Measurements from ENCODE around the gene SLAMF6.
"Not testable (repeated sequence)": the region's sequence is repeated elsewhere in the genome, so short reads cannot be mapped to it uniquely, and the experiment has no call there.

SLAMF6 gene

DNA sequence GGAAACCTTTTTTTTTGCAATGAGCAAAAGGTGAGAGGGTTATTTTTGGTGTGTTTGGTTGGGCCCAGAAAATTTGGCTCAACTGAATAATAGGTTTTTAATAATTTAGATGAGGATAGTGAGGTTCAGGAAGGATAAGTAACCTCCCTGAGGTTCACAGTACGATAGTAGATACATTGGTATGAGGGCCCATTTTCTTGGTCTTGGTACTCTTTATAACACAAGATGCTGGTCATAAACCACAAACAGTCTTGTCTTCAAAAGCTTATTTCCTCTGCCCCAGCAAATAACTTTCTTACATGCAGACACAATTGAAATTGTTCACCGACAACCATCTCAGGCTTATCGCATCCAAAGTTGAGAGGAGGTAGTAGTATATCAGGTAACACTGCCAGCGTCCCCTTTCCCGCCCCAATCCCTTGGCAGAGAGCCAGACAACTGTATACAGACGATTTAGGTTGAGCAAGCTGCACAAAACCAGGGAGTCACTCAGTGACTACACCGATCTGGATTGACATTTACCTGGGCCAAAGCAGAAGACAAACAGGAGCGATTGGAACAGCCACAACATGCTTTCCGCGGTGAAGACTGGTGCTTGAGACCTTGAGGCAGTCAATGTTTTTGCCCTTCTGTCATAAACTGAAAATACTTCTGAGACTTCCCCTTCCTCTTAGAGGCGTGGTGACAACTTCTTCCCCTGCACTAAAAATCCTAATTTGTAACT is at the start of gene SLAMF6:
Gene SLAMF6 (minus strand): TSS at position 634 of the 724 bp plus-strand sequence. CDS start 63 bp downstream, at position 571.
- DNase-seq (ENCODE audit: low spot score in 2 of 2), result peak; percentile 34 to 79

DNA sequence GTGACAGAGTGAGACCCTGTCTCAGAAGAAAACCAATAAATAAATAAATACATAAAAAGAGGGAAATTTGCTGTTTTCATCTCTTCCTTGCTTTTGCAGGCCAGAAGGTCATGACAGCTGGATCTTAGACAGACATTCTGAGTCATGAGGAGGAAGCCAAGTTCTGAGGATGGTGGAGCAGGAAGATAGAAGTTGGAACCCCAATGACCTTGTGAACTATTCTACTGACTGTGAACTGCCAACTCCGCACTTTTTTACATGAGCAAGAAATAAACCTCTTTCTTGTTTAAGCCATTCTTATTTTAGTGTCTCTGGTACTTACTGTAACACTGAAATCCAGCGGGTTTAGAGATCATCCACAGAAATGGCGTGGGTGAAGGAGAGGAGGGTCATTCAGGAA is 47.8 kb upstream of the SLAMF6 start:
- Mint-ChIP-seq H3K4me3 (peak overlapping the region; percentile 2), H3K36me3 (peaks cover 6% of the 10 kb centered on the region), H3K4me1 (peaks cover 88% of the 10 kb centered on the region), H3K27ac (peak overlapping the region; percentile 89), H3K9me3 (peaks cover 7% of the 10 kb centered on the region)
- DNase-seq (ENCODE audit: low spot score in 2 of 2) (no peak), ATAC-seq (no peak)

More for the DNA sequence above, at the start of gene SLAMF6:
- peak; percentile 68 for ATAC-seq
- peaks cover 11% of the 10 kb centered on the region for H3K9me3 Mint-ChIP-seq
- peaks cover 12% of the 10 kb centered on the region for H3K36me3 Mint-ChIP-seq
- peak within 1 kb of the TSS; percentile 76 for H3K4me3 Mint-ChIP-seq
- H3K4me1 Mint-ChIP-seq, result peaks cover 78% of the 10 kb centered on the region
- H3K27ac Mint-ChIP-seq, result peak within 1 kb of the TSS; percentile 81

- DNase-seq (ENCODE audit: low spot score in 2 of 2), result no peak
- Mint-ChIP-seq H3K9me3 (peaks cover 7% of the 10 kb centered on the region), H3K4me1 (peaks cover 88% of the 10 kb centered on the region), H3K36me3 (peaks cover under 1% of the 10 kb centered on the region), H3K4me3 (peak overlapping the region; percentile 54), H3K27ac (peak overlapping the region; percentile 89)
- ATAC-seq, result no peak
Observed at GRCh38 chr1:160569806-160570205, 46.8 kb upstream of the SLAMF6 start.

DNA sequence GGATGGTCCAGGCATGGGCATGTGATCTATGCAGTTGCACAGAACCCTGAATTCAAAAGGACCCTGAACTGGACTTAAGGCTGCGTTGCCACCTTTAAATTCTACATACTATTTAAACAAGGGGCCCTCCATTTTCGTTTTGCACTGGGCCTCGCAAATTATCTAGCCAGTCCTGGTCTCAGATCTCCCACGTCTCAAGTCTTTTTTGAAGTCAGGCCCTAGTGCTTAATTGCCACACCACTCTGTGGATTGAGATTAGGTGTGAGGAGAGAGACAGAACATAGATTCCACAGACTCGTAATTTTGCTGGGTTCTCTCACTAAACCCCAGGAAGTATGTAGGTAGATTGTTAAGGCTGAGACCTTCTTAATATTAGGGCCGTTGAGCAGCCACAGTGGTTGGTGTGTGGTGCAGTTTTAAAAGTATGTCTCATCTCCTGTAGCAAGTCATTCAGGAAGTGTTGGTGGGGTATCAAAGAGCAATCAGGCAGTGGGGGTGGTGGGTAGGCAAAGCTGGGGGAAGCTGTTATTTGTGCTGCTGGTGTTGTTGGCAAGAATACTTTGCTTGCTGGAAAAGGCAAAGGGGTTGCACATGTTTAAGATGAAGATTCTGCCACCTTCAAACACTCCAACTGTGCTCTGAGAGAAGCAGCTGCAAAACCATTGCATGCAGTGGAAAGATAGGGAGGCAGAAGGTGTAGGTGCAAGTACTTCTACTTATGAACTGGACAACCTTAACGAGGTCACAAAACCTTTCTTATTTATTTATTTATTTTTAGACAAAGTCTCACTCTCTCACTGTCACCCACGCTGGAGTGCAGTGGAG is 45.0 kb upstream of the SLAMF6 start:
- Mint-ChIP-seq H3K4me1 (peaks cover 83% of the 10 kb centered on the region), H3K4me3 (peak overlapping the region; percentile 54)
- peak; percentile 35 to 79 for DNase-seq (ENCODE audit: low spot score in 2 of 2)

GRCh38 chr1:160567341-160567740 is 44.3 kb upstream of the SLAMF6 start:
- ATAC-seq, result no peak
- Mint-ChIP-seq H3K36me3 (peaks cover 12% of the 10 kb centered on the region), H3K4me1 (peaks cover 77% of the 10 kb centered on the region), H3K9me3 (peaks cover 7% of the 10 kb centered on the region), H3K4me3 (peak overlapping the region; percentile 54), H3K27ac (peak overlapping the region; percentile 86)
- DNase-seq (ENCODE audit: low spot score in 2 of 2), result no peak

More for the DNA sequence above, 45.0 kb upstream of the SLAMF6 start:
- ATAC-seq, result peak; percentile 99
- Mint-ChIP-seq H3K9me3 (peaks cover 7% of the 10 kb centered on the region), H3K27ac (peak overlapping the region; percentile 86), H3K36me3 (peaks cover 5% of the 10 kb centered on the region)

- peaks cover 5% of the 10 kb centered on the region for H3K9me3 Mint-ChIP-seq
- DNase-seq (ENCODE audit: low spot score in 2 of 2) (no peak), ATAC-seq (no peak)
- peak overlapping the region; percentile 54 for H3K4me3 Mint-ChIP-seq
- H3K27ac Mint-ChIP-seq, result peak overlapping the region; percentile 86
- peaks cover 79% of the 10 kb centered on the region for H3K4me1 Mint-ChIP-seq
- H3K36me3 Mint-ChIP-seq, result peaks cover 14% of the 10 kb centered on the region
Observed at GRCh38 chr1:160565564-160565963, 42.5 kb upstream of the SLAMF6 start.

- Mint-ChIP-seq H3K4me1 (peaks cover 85% of the 10 kb centered on the region), H3K36me3 (peaks cover 14% of the 10 kb centered on the region)
- H3K9me3 Mint-ChIP-seq; DNase-seq (ENCODE audit: low spot score in 2 of 2); ATAC-seq; H3K27ac Mint-ChIP-seq; H3K4me3 Mint-ChIP-seq: not testable (repeated sequence)
Observed at GRCh38 chr1:160563230-160563629, 40.2 kb upstream of the SLAMF6 start.

GRCh38 chr1:160562745-160563144 is 39.7 kb upstream of the SLAMF6 start:
- ATAC-seq; H3K9me3 Mint-ChIP-seq; DNase-seq (ENCODE audit: low spot score in 2 of 2); H3K4me3 Mint-ChIP-seq: not testable (repeated sequence)
- H3K4me1 Mint-ChIP-seq, result peaks cover 85% of the 10 kb centered on the region
- peaks cover 14% of the 10 kb centered on the region for H3K36me3 Mint-ChIP-seq
- H3K27ac Mint-ChIP-seq, result peak overlapping the region; percentile 97

DNA sequence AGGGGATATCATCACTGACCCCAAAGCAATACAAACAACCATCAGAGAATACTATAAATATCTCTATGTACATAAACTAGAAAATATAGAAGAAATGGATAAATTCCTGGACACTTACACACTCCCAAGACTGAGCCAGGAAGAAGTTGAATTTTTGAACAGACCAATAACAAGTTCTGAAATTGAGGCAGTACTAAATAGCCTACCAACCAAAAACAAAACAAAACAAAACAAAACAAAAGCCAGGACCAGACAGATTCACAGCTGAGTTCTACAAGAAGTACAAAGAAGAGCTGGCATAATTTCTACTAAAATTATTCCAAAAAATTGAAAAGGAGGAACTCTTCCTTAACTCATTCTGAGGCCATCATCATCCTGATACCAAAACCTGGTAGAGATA is 37.8 kb upstream of the SLAMF6 start:
- peaks cover 2% of the 10 kb centered on the region for H3K9me3 Mint-ChIP-seq
- DNase-seq (ENCODE audit: low spot score in 2 of 2), result no peak
- no peak for ATAC-seq
- H3K4me1 Mint-ChIP-seq, result peaks cover 71% of the 10 kb centered on the region
- peaks cover 15% of the 10 kb centered on the region for H3K36me3 Mint-ChIP-seq
- H3K4me3 Mint-ChIP-seq, result peak overlapping the region; percentile 77
- H3K27ac Mint-ChIP-seq, result peak overlapping the region; percentile 97

DNA sequence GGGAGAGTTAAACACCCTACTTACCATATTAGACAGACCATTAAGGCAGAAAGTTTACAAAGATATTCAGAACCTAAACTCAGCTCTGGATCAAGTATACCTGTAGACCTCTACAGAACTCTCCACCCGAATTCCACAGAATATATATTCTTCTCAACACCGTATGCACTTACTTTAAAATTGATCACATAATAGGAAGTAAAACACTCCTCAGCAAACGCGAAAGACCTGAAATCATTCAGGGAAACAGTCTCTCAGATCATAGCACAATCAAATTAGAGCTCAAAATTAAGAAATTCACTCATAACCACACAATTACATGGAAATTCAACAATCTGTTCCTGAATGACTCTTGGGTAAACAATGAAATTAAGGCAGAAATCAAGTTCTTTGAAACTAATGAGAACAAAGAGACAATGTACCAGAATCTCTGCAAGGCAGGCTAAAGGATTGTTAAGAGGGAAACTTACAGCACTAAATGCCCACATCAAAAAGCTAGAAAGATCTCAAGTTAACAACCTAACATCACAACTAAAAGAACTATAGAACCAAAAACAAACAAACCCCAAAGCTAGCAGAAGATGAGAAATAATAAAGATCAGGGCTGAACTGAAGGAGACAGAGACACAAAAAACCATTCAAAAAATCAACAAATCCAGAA is 37.1 kb upstream of the SLAMF6 start:
- no peak for ATAC-seq
- Mint-ChIP-seq H3K4me3 (peak overlapping the region; percentile 77), H3K4me1 (peaks cover 71% of the 10 kb centered on the region), H3K36me3 (peaks cover 22% of the 10 kb centered on the region), H3K27ac (peak overlapping the region; percentile 97), H3K9me3 (peaks cover 2% of the 10 kb centered on the region)
- no peak for DNase-seq (ENCODE audit: low spot score in 2 of 2)

GRCh38 chr1:160559437-160559836 is 36.4 kb upstream of the SLAMF6 start:
- peak overlapping the region; percentile 97 for H3K27ac Mint-ChIP-seq
- H3K4me3 Mint-ChIP-seq, result peak overlapping the region; percentile 77
- ATAC-seq; H3K9me3 Mint-ChIP-seq; DNase-seq (ENCODE audit: low spot score in 2 of 2): not testable (repeated sequence)
- H3K4me1 Mint-ChIP-seq, result peaks cover 64% of the 10 kb centered on the region
- H3K36me3 Mint-ChIP-seq, result peaks cover 26% of the 10 kb centered on the region

DNA sequence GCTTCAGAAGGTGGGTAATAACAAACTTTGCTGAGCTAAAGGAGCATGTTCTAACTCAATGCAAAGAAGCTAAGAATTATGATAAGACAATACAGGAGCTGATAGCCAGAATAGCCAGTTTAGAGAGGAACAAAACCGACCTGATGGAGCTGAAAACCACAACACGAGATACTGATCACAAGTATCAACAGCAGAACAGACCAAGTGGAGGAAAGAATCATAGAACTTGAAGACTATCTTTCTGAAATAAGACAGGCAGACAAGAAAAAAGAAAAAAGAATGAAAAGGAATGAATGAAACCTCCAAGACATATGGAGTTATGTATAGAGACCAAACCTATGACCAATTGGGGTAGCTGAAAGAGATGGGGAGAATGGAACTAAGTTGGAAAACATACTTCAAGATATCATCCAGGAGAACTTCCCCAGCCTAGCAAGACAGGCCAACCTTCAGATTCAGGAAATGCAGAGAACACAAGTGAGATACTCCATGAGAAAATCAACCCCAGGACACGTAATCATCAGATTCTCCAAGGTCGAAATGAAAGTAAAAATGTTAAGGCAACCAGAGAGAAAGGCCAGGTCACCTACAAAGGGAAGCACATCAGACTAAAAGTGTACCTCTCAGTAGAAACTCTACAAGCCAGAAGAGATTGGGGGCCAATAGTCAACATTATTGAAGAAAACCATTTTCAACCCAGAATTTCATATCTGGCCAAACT is 35.8 kb upstream of the SLAMF6 start:
- peaks cover 32% of the 10 kb centered on the region for H3K36me3 Mint-ChIP-seq
- peaks cover 2% of the 10 kb centered on the region for H3K9me3 Mint-ChIP-seq
- H3K4me1 Mint-ChIP-seq, result peaks cover 63% of the 10 kb centered on the region
- H3K27ac Mint-ChIP-seq, result peak overlapping the region; percentile 97
- peak overlapping the region; percentile 77 for H3K4me3 Mint-ChIP-seq
- no peak for DNase-seq (ENCODE audit: low spot score in 2 of 2)
- ATAC-seq, result peak; percentile 45

- peaks cover 47% of the 10 kb centered on the region for H3K36me3 Mint-ChIP-seq
- no peak for DNase-seq (ENCODE audit: low spot score in 2 of 2)
- ATAC-seq, result no peak
- peak overlapping the region; percentile 46 for H3K27ac Mint-ChIP-seq
- no peak overlapping the region for H3K4me3 Mint-ChIP-seq
- H3K4me1 Mint-ChIP-seq, result peaks cover 43% of the 10 kb centered on the region
- H3K9me3 Mint-ChIP-seq, result no peaks in the 10 kb centered on the region
Observed at GRCh38 chr1:160553778-160554177, 30.7 kb upstream of the SLAMF6 start.

DNA sequence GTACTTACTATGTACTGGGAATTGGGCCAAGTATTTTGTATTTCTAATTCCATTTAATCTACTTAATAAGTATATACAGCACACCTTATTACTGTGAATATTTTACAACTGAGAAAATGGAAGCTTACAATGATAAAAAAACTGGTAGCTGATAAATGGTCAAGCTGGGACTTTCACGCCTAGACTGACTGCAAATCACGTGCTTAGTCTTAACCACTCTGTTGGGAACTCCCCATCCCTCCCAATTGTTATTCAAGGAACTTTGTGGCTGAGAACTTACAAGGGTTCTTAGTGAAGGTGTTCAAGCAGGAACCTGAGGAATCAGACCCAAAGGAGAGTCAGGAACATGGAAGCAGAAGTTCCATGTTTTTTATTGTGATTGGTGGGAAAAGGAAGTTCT is 29.4 kb upstream of the SLAMF6 start:
- H3K36me3 Mint-ChIP-seq, result peaks cover 47% of the 10 kb centered on the region
- H3K9me3 Mint-ChIP-seq, result no peaks in the 10 kb centered on the region
- H3K27ac Mint-ChIP-seq, result peak overlapping the region; percentile 69
- no peak overlapping the region for H3K4me3 Mint-ChIP-seq
- no peak for DNase-seq (ENCODE audit: low spot score in 2 of 2)
- H3K4me1 Mint-ChIP-seq, result peaks cover 32% of the 10 kb centered on the region
- no peak for ATAC-seq

Data from stimulated activated effector memory CD8-positive, alpha-beta T cell treated with anti-CD3 and anti-CD28 coated beads, Interleukin-12 subunit alpha, Interleukin-12 subunit beta, amount 100 ng/mL, for 72 hours (primary cell).